Measurements from ENCODE around the gene HS3ST4.

Gene HS3ST4

DNA sequence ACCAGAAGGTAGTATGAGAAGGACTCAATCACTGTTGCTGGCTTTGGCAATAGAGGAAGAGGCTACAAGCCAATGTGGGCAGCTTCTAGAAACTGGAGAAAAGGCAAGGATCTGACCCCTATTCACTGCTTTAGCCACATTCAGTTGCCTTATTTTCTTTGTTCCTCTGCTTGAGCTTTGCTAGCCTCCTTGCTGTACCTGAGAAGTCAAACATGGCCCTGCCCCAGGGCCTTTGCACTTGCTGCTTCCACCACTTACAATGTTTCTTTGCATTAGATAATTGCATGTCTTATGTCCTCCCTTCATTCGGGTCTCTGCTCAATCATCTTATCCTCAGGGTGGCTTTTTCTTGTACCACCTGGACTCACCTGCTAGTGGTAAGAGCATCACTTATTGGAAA, 15.8 kb downstream of the HS3ST4 start:
- H3K4me1 ChIP-seq (ENCODE audit: control insufficient read depth, insufficient read depth, low read length), result no peaks in the 10 kb centered on the region
- H3K4me3 ChIP-seq (ENCODE audit: low read length), result no peak overlapping the region
- no peaks in the 10 kb centered on the region for H3K36me3 ChIP-seq (ENCODE audit: control insufficient read depth, insufficient read depth, low read length)
- no peak overlapping the region for H3K9ac ChIP-seq (ENCODE audit: low read length)
- H3K27me3 ChIP-seq (ENCODE audit: control insufficient read depth, insufficient read depth, low read length), result no peaks in the 10 kb centered on the region
- no peak overlapping the region for H3K27ac ChIP-seq (ENCODE audit: low read depth, low read length)

- no peak overlapping the region for H3K27ac ChIP-seq (ENCODE audit: low read depth, low read length)
- H3K4me1 ChIP-seq (ENCODE audit: control insufficient read depth, insufficient read depth, low read length), result no peaks in the 10 kb centered on the region
- H3K9ac ChIP-seq (ENCODE audit: low read length), result no peak overlapping the region
- H3K4me3 ChIP-seq (ENCODE audit: low read length), result no peak overlapping the region
- H3K36me3 ChIP-seq (ENCODE audit: control insufficient read depth, insufficient read depth, low read length), result no peaks in the 10 kb centered on the region
- no peaks in the 10 kb centered on the region for H3K27me3 ChIP-seq (ENCODE audit: control insufficient read depth, insufficient read depth, low read length)
Observed at GRCh38 chr16:25707982-25708583, 16.3 kb downstream of the HS3ST4 start.

- Histone ChIP-seq H3K36me3 (ENCODE audit: control insufficient read depth, insufficient read depth, low read length) (no peaks in the 10 kb centered on the region), H3K27me3 (ENCODE audit: control insufficient read depth, insufficient read depth, low read length) (no peaks in the 10 kb centered on the region), H3K4me1 (ENCODE audit: control insufficient read depth, insufficient read depth, low read length) (no peaks in the 10 kb centered on the region), H3K27ac (ENCODE audit: low read depth, low read length) (no peak overlapping the region), H3K4me3 (ENCODE audit: low read length) (no peak overlapping the region), H3K9ac (ENCODE audit: low read length) (no peak overlapping the region)
Observed at GRCh38 chr16:25709213-25709612, 17.5 kb downstream of the HS3ST4 start.

DNA sequence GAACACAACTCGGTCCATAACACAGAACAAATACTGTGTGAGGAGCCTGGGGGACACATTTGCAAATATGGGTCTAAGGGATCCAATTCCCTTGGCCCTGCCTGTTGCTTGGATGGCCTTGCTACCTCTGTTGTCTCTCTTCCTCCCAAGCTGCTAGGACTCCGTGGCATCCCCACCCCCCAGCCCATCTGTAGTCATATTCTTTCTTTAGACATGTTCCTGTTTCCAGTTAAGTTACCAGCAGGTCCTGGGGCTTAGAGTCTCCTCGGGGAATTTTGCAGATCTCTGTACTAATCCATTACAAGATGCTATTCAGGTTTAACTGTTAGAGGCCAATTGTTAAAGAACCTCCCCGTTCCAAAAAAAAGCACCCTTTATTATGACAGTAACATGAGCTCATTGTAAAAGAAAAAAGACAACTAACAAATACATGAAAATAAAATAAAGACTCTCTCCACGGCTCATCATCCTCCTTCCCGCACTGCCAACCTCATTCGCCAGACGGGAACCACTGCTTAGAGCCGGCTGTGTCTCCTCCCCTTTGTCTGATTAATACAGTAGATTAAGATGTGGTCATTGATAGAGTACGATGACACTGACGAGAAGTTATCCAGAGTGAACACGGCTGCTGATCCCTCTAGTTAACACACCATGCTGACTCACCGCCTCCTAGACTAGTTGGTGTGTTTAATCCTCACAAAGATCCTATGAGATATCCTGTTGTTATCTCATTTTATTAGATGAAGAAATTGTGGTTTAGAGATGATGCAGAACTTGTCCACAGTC, 22.2 kb downstream of the HS3ST4 start:
- Histone ChIP-seq H3K4me1 (ENCODE audit: control insufficient read depth, insufficient read depth, low read length) (no peaks in the 10 kb centered on the region), H3K27ac (ENCODE audit: low read depth, low read length) (no peak overlapping the region), H3K9ac (ENCODE audit: low read length) (no peak overlapping the region), H3K36me3 (ENCODE audit: control insufficient read depth, insufficient read depth, low read length) (no peaks in the 10 kb centered on the region), H3K4me3 (ENCODE audit: low read length) (no peak overlapping the region), H3K27me3 (ENCODE audit: control insufficient read depth, insufficient read depth, low read length) (no peaks in the 10 kb centered on the region)

GRCh38 chr16:25716186-25716585, 24.4 kb downstream of the HS3ST4 start:
- Histone ChIP-seq H3K27me3 (ENCODE audit: control insufficient read depth, insufficient read depth, low read length) (no peaks in the 10 kb centered on the region), H3K36me3 (ENCODE audit: control insufficient read depth, insufficient read depth, low read length) (no peaks in the 10 kb centered on the region), H3K9ac (ENCODE audit: low read length) (no peak overlapping the region), H3K27ac (ENCODE audit: low read depth, low read length) (no peak overlapping the region), H3K4me1 (ENCODE audit: control insufficient read depth, insufficient read depth, low read length) (no peaks in the 10 kb centered on the region), H3K4me3 (ENCODE audit: low read length) (no peak overlapping the region)

DNA sequence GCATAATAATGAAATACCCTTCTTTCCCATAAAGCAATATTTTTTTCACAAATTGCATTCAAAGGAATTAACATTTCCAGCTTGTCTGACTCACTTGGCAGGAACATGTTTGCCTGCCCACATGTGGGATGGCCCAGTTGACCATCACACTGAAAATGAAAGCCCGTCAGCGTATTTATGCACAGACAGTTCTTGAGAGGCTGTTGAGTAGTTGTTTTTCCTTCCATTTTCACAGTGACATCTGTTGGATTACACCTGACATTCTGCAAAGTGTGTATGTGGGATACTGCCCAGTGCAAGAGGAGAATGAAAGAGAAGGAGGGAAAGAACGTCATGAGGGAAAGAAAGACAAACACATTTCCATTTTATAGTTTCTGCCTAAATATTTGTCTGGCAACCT, 29.7 kb downstream of the HS3ST4 start:
- no peaks in the 10 kb centered on the region for H3K27me3 ChIP-seq (ENCODE audit: control insufficient read depth, insufficient read depth, low read length)
- H3K9ac ChIP-seq (ENCODE audit: low read length), result no peak overlapping the region
- H3K27ac ChIP-seq (ENCODE audit: low read depth, low read length), result no peak overlapping the region
- H3K36me3 ChIP-seq (ENCODE audit: control insufficient read depth, insufficient read depth, low read length), result no peaks in the 10 kb centered on the region
- no peak overlapping the region for H3K4me3 ChIP-seq (ENCODE audit: low read length)
- no peaks in the 10 kb centered on the region for H3K4me1 ChIP-seq (ENCODE audit: control insufficient read depth, insufficient read depth, low read length)

GRCh38 chr16:25726430-25727098, 34.8 kb downstream of the HS3ST4 start:
- Histone ChIP-seq H3K4me1 (ENCODE audit: control insufficient read depth, insufficient read depth, low read length) (no peaks in the 10 kb centered on the region), H3K4me3 (ENCODE audit: low read length) (no peak overlapping the region), H3K36me3 (ENCODE audit: control insufficient read depth, insufficient read depth, low read length) (no peaks in the 10 kb centered on the region), H3K9ac (ENCODE audit: low read length) (no peak overlapping the region), H3K27me3 (ENCODE audit: control insufficient read depth, insufficient read depth, low read length) (no peaks in the 10 kb centered on the region), H3K27ac (ENCODE audit: low read depth, low read length) (no peak overlapping the region)

- no peaks in the 10 kb centered on the region for H3K4me1 ChIP-seq (ENCODE audit: control insufficient read depth, insufficient read depth, low read length)
- no peak overlapping the region for H3K4me3 ChIP-seq (ENCODE audit: low read length)
- no peak overlapping the region for H3K9ac ChIP-seq (ENCODE audit: low read length)
- no peaks in the 10 kb centered on the region for H3K36me3 ChIP-seq (ENCODE audit: control insufficient read depth, insufficient read depth, low read length)
- no peaks in the 10 kb centered on the region for H3K27me3 ChIP-seq (ENCODE audit: control insufficient read depth, insufficient read depth, low read length)
- H3K27ac ChIP-seq (ENCODE audit: low read depth, low read length), result no peak overlapping the region
Observed at GRCh38 chr16:25729188-25729915, 37.6 kb downstream of the HS3ST4 start.

- Histone ChIP-seq H3K9ac (ENCODE audit: low read length) (no peak overlapping the region), H3K4me1 (ENCODE audit: control insufficient read depth, insufficient read depth, low read length) (no peaks in the 10 kb centered on the region), H3K36me3 (ENCODE audit: control insufficient read depth, insufficient read depth, low read length) (no peaks in the 10 kb centered on the region), H3K27ac (ENCODE audit: low read depth, low read length) (no peak overlapping the region), H3K27me3 (ENCODE audit: control insufficient read depth, insufficient read depth, low read length) (no peaks in the 10 kb centered on the region), H3K4me3 (ENCODE audit: low read length) (no peak overlapping the region)
Observed at GRCh38 chr16:25730396-25730795, 38.6 kb downstream of the HS3ST4 start.

GRCh38 chr16:25734430-25735385, 42.9 kb downstream of the HS3ST4 start:
- Histone ChIP-seq H3K36me3 (ENCODE audit: control insufficient read depth, insufficient read depth, low read length) (no peaks in the 10 kb centered on the region), H3K4me3 (ENCODE audit: low read length) (no peak overlapping the region), H3K27me3 (ENCODE audit: control insufficient read depth, insufficient read depth, low read length) (no peaks in the 10 kb centered on the region), H3K9ac (ENCODE audit: low read length) (no peak overlapping the region), H3K27ac (ENCODE audit: low read depth, low read length) (no peak overlapping the region), H3K4me1 (ENCODE audit: control insufficient read depth, insufficient read depth, low read length) (no peaks in the 10 kb centered on the region)

DNA sequence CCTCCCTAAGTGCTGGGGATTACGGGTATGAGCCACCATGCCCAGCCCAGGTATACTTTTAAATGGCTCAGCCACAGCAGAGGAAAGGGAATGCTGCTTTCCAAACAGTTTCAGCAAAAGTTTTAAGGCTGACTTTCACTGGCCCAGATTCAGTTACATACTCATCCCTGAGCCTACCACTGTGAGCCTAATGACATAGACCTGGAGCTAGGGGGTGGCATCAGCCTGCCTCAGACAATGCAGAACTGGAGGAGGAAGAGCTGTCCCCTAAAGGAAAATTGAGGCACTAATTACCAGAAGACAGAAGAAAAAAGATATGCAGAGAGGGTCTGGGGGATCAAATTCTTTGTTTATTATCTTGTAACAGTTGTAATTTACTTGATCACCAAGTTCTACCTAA, 43.9 kb downstream of the HS3ST4 start:
- Histone ChIP-seq H3K27ac (ENCODE audit: low read depth, low read length) (no peak overlapping the region), H3K36me3 (ENCODE audit: control insufficient read depth, insufficient read depth, low read length) (no peaks in the 10 kb centered on the region), H3K4me3 (ENCODE audit: low read length) (no peak overlapping the region), H3K9ac (ENCODE audit: low read length) (no peak overlapping the region), H3K4me1 (ENCODE audit: control insufficient read depth, insufficient read depth, low read length) (no peaks in the 10 kb centered on the region), H3K27me3 (ENCODE audit: control insufficient read depth, insufficient read depth, low read length) (no peaks in the 10 kb centered on the region)
